PC-3 (cell line): ENCODE data around the gene MYL2. TPM values are rescaled to one million over a fixed set of nuclear protein-coding genes. Genes with fewer than 3 reads are reported as not detected.

Experiments used
- ATAC-seq: fragments of 200-7000 bp; cut with Tn5 transposase; 2 replicates; pipeline ENCODE4 v1.9.1; 2020; ENCODE audit warnings: mild to moderate bottlenecking, moderate library complexity
- BruUV-seq: library from RNA; stranded (reverse); fragments of 400-500 nt; replicated peaks from 2 replicates; lab custom pipeline; 2021; lab: Mats Ljungman, UMichigan
- CTCF ChIA-PET: fragments of 300-600 bp; sonication (Branson Sonifier 250); formaldehyde crosslinking; loops from one replicate; lab custom pipeline; 2022; ENCODE audit warnings: antibody characterized with exemption; lab: Charles Lee
- POLR2A ChIA-PET: fragments of 300-600 bp; sonication (Branson Sonifier 250); formaldehyde crosslinking; loops from one replicate; lab custom pipeline; 2022; ENCODE audit warnings: antibody characterized with exemption; ENCODE audit not compliant: unreplicated experiment; lab: Charles Lee
- DNase-seq: peaks from one replicate; pipeline ENCODE4 v3.0.0-alpha.2; 2015
- H2AFZ ChIP-seq: fragments of 300-600 bp; sonication (generic); 2 replicates; pipeline ENCODE4 v1.6.0; 2016; ENCODE audit warnings: antibody characterized with exemption, low read length
- H3F3A ChIP-seq: fragments of 300-600 bp; sonication (generic); one replicate; pipeline ENCODE4 v1.6.0; 2017; ENCODE audit warnings: antibody characterized with exemption, low read length, control low read depth, mild to moderate bottlenecking; ENCODE audit not compliant: unreplicated experiment
- H3K27ac ChIP-seq: fragments of 300-600 bp; sonication (generic); 2 replicates; pipeline ENCODE4 v1.5.1; 2016; ENCODE audit warnings: mild to moderate bottlenecking, low read length
- H3K27me3 ChIP-seq: fragments of 300-600 bp; sonication (generic); 2 replicates; pipeline ENCODE4 v1.6.1; 2016; ENCODE audit warnings: low read length, mixed read lengths
- H3K36me3 ChIP-seq: fragments of 300-600 bp; sonication (generic); 2 replicates; pipeline ENCODE4 v1.6.1; 2016; ENCODE audit warnings: low read depth, mixed run types, low read length, mixed read lengths
- H3K4me1 ChIP-seq: fragments of 300-600 bp; sonication (generic); 2 replicates; pipeline ENCODE4 v1.5.1; 2016; ENCODE audit warnings: low read length; ENCODE audit not compliant: insufficient read depth
- H3K4me2 ChIP-seq: fragments of 300-600 bp; sonication (generic); 2 replicates; pipeline ENCODE4 v1.6.0; 2016; ENCODE audit warnings: low read length
- H3K4me3 ChIP-seq: fragments of 300-600 bp; sonication (generic); 2 replicates; pipeline ENCODE4 v1.5.1; 2016; ENCODE audit warnings: mild to moderate bottlenecking, low read length, mixed read lengths
- H3K79me2 ChIP-seq: fragments of 300-600 bp; sonication (generic); 2 replicates; pipeline ENCODE4 v1.6.1; 2017; ENCODE audit warnings: low read length, mixed read lengths
- H3K9ac ChIP-seq: fragments of 300-600 bp; sonication (generic); 2 replicates; pipeline ENCODE4 v1.6.0; 2016; ENCODE audit warnings: mild to moderate bottlenecking, low read length
- H3K9me2 ChIP-seq: fragments of 300-600 bp; sonication (generic); replicated peaks from 2 replicates; pipeline ENCODE4 v1.6.1; 2016; ENCODE audit warnings: mixed run types, low read length, mixed read lengths
- H3K9me3 ChIP-seq: fragments of 300-600 bp; sonication (generic); 2 replicates; pipeline ENCODE4 v1.6.1; 2016; ENCODE audit warnings: low read length, mixed read lengths
- H4K20me1 ChIP-seq: fragments of 300-600 bp; sonication (generic); 2 replicates; pipeline ENCODE4 v1.6.1; 2016; ENCODE audit warnings: low read length, mixed read lengths
- CTCF ChIP-seq: fragments of 300-600 bp; sonication (generic); conservative IDR thresholded peaks from 2 replicates; pipeline ENCODE4 v1.5.1; 2017; ENCODE audit warnings: antibody characterized with exemption, low read depth, mild to moderate bottlenecking, low read length
- EZH2 ChIP-seq: fragments of 300-600 bp; sonication (generic); IDR thresholded peaks from one replicate; pipeline ENCODE4 v1.6.1; 2017; ENCODE audit warnings: antibody characterized with exemption, mild to moderate bottlenecking, low read length; ENCODE audit not compliant: unreplicated experiment
- EZH2phosphoT487 ChIP-seq: fragments of 300-600 bp; sonication (generic); IDR thresholded peaks from 2 replicates; pipeline ENCODE4 v1.6.1; 2018; ENCODE audit warnings: mild to moderate bottlenecking, antibody characterized with exemption, low read length, borderline replicate concordance
- intact Hi-C: fragments of 100-400 bp; cut with micrococcal nuclease; formaldehyde crosslinking; loops from 2 replicates; pipeline ENCODE4 v1.9.0; 2023
- total RNA-seq: library from RNA; depleted of rRNA; stranded (reverse); fragments of >200 nt; gene quantifications from 2 replicates; pipeline ENCODE4 v1.2.3, GENCODE V29; 2014

Gene MYL2
- total RNA-seq, 1 experiment from 2014 or later: not detected

GRCh38 chr12:110908377-110909152 lies 11.8 kb downstream of the MYL2 start:
- Histone ChIP-seq H2AFZ (no peak overlapping the region), H3K27me3 (no peaks in the 10 kb centered on the region), H4K20me1 (no peaks in the 10 kb centered on the region), H3K27ac (no peak overlapping the region), H3K4me3 (no peak overlapping the region), H3K9me2 (no peaks in the 10 kb centered on the region), H3K9ac (no peak overlapping the region), H3K79me2 (no peaks in the 10 kb centered on the region), H3K4me1 (no peaks in the 10 kb centered on the region), H3K4me2 (no peak overlapping the region), H3K36me3 (no peaks in the 10 kb centered on the region), H3K9me3 (no peaks in the 10 kb centered on the region), H3F3A (no peaks in the 10 kb centered on the region)
- ChIA-PET POLR2A (interaction anchor here (0.7 kb wide), 1 partner anchor 651 kb away, joined by 13 read pairs; no protein-coding TSS in a partner anchor), CTCF (no interaction called here)
- ATAC-seq: no peak
- BruUV-seq: no TSS peak
- intact Hi-C loops: no loop called here
- TF ChIP-seq EZH2phosphoT487 (no peak), EZH2 (no peak), CTCF (no peak)
- DNase-seq: no peak

- no peaks in the 10 kb centered on the region for H3K4me1 ChIP-seq
- no peaks in the 10 kb centered on the region for H3F3A ChIP-seq
- H3K36me3 ChIP-seq: no peaks in the 10 kb centered on the region
- intact Hi-C loops: no loop called here
- CTCF ChIA-PET: no interaction called here
- H4K20me1 ChIP-seq: no peaks in the 10 kb centered on the region
- no peak overlapping the region for H3K4me2 ChIP-seq
- H3K9me3 ChIP-seq: no peaks in the 10 kb centered on the region
- DNase-seq (no peak), ATAC-seq (no peak)
- no peak for TF ChIP-seq CTCF
- TF ChIP-seq EZH2: no peak
- no peak for TF ChIP-seq EZH2phosphoT487
- no peak overlapping the region for H3K27ac ChIP-seq
- H3K4me3 ChIP-seq: no peak overlapping the region
- H2AFZ ChIP-seq: no peak overlapping the region
- no peaks in the 10 kb centered on the region for H3K9me2 ChIP-seq
- BruUV-seq: no TSS peak
- no peaks in the 10 kb centered on the region for H3K79me2 ChIP-seq
- H3K27me3 ChIP-seq: no peaks in the 10 kb centered on the region
- no peak overlapping the region for H3K9ac ChIP-seq
- POLR2A ChIA-PET: no interaction called here
Observed at GRCh38 chr12:110907583-110907982, 12.8 kb downstream of the MYL2 start.

- no peak for DNase-seq
- H3K4me1 ChIP-seq: no peaks in the 10 kb centered on the region
- H3K36me3 ChIP-seq: no peaks in the 10 kb centered on the region
- POLR2A ChIA-PET: no interaction called here
- H3K79me2 ChIP-seq: no peaks in the 10 kb centered on the region
- H3K27me3 ChIP-seq: no peaks in the 10 kb centered on the region
- intact Hi-C loops: no loop called here
- H3K9me2 ChIP-seq: no peaks in the 10 kb centered on the region
- H3K4me3 ChIP-seq: no peak overlapping the region
- BruUV-seq: no TSS peak
- no peak overlapping the region for H3K9ac ChIP-seq
- H3F3A ChIP-seq: no peaks in the 10 kb centered on the region
- ATAC-seq: no peak
- no peaks in the 10 kb centered on the region for H3K9me3 ChIP-seq
- no peak overlapping the region for H3K27ac ChIP-seq
- CTCF ChIA-PET: no interaction called here
- TF ChIP-seq CTCF (no peak), EZH2phosphoT487 (no peak), EZH2 (no peak)
- H4K20me1 ChIP-seq: no peaks in the 10 kb centered on the region
- no peak overlapping the region for H3K4me2 ChIP-seq
- H2AFZ ChIP-seq: no peak overlapping the region
Observed at GRCh38 chr12:110906985-110907384, 13.4 kb downstream of the MYL2 start.
